Measurements from ENCODE around the gene ATP6V0D1.

GRCh38 chr16:67445126-67445426, 35.9 kb downstream of the ATP6V0D1 start:
- no peak for TF ChIP-seq EP300 (IDR thresholded peaks at IDR 0.05; ENCODE audit: borderline replicate concordance in 1 of 2, low read depth in 1 of 2, low read length in 1 of 2)
- TF ChIP-seq SIN3A (IDR thresholded peaks at IDR 0.05; ENCODE audit: borderline replicate concordance, low read depth, low read length): no peak
- no peak for TF ChIP-seq RCOR1 (IDR thresholded peaks at IDR 0.05; ENCODE audit: low read length)
- TF ChIP-seq CTCF (IDR thresholded peaks at IDR 0.05): no peak

Measured in SK-N-SH (cell line).